Lower lobe of right lung (tissue), 2 donors: Measurements from ENCODE around the gene GRM2. TPM values are rescaled to one million over a fixed set of nuclear protein-coding genes. Genes with fewer than 3 reads are reported as not detected.
"Not testable (repeated sequence)": the region's sequence is repeated elsewhere in the genome, so short reads cannot be mapped to it uniquely, and the experiment has no call there.

ENCODE experiments used
- ATAC-seq, 2 donors: fragments of 200-7000 bp; cut with Tn5 transposase; one replicate each; pipeline ENCODE4 v1.9.1; 2020 to 2022; ENCODE audit warnings: mild to moderate bottlenecking in 2 of 2, moderate library complexity in 2 of 2
- DNase-seq: peaks from one replicate; pipeline ENCODE4 v3.0.0-alpha.2; 2020
- H3K27ac ChIP-seq: fragments of 200-600 bp; one replicate; pipeline ENCODE4 v1.8.0; 2022
- H3K27me3 ChIP-seq: fragments of 200-600 bp; one replicate; pipeline ENCODE4 v1.8.0; 2022; ENCODE audit warnings: low read depth
- H3K36me3 ChIP-seq: fragments of 200-600 bp; one replicate; pipeline ENCODE4 v1.8.0; 2022; ENCODE audit warnings: mild to moderate bottlenecking
- H3K4me1 ChIP-seq: fragments of 200-600 bp; one replicate; pipeline ENCODE4 v1.8.0; 2022
- H3K4me3 ChIP-seq: fragments of 200-600 bp; one replicate; pipeline ENCODE4 v1.8.0; 2022; ENCODE audit warnings: mild to moderate bottlenecking
- H3K9me3 ChIP-seq: fragments of 200-600 bp; one replicate; pipeline ENCODE4 v1.8.0; 2022
- intact Hi-C: fragments of 100-400 bp; cut with DNase I; formaldehyde crosslinking; loops from one replicate; pipeline ENCODE4 v1.11.0; 2022
- total RNA-seq: library from RNA; stranded (reverse); fragmentation: NEBNext Ultra II Directional; extraction: Animal tissue kit (Norgen Biotek cat#: 25700); gene quantifications from one replicate; pipeline ENCODE4 v1.2.1, GENCODE V29; 2021
- TF ChIP-seq, protein P1 (sequence below): fragments of 200-600 bp; IDR thresholded peaks from one replicate; pipeline ENCODE4 v1.8.0; 2022; ENCODE audit warnings: antibody characterized with exemption, mild to moderate bottlenecking
- donor health status: DM: no; HTN: yes; CAD: no; lungs with severe emphysema.

Gene GRM2
- total RNA-seq, 1 donor from 2014 or later: 0.15 TPM

DNA sequence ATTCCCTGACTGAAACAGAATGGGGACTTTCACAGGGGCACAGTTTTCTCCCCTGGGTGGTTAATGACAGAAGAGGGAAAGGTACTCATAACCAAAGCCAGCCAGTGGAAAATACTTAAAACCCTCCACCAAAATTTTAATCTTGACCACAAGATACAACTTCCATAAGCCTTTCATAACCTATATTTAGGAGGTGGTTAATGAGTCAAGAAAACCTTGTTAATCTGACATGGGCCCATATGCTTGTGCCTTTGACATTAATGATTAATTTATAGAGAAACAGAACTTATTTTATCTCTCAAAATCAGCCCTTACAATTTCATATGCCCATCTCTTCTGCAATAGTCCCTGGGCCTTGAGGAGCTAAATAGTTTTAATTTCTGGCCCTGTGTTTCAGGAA lies 41.0 kb downstream of the GRM2 start:
- Histone ChIP-seq H3K9me3 (no peaks in the 10 kb centered on the region), H3K27me3 (no peaks in the 10 kb centered on the region), H3K27ac (no peak overlapping the region), H3K4me3 (no peak overlapping the region), H3K36me3 (no peaks in the 10 kb centered on the region), H3K4me1 (no peaks in the 10 kb centered on the region)
- no peak for ATAC-seq
- DNase-seq: no peak
- intact Hi-C loops: no loop called here
- TF ChIP-seq, protein P1, sequence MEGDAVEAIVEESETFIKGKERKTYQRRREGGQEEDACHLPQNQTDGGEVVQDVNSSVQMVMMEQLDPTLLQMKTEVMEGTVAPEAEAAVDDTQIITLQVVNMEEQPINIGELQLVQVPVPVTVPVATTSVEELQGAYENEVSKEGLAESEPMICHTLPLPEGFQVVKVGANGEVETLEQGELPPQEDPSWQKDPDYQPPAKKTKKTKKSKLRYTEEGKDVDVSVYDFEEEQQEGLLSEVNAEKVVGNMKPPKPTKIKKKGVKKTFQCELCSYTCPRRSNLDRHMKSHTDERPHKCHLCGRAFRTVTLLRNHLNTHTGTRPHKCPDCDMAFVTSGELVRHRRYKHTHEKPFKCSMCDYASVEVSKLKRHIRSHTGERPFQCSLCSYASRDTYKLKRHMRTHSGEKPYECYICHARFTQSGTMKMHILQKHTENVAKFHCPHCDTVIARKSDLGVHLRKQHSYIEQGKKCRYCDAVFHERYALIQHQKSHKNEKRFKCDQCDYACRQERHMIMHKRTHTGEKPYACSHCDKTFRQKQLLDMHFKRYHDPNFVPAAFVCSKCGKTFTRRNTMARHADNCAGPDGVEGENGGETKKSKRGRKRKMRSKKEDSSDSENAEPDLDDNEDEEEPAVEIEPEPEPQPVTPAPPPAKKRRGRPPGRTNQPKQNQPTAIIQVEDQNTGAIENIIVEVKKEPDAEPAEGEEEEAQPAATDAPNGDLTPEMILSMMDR: no peak

GRCh38 chr3:51748327-51748726 lies 41.5 kb downstream of the GRM2 start:
- Histone ChIP-seq H3K27me3 (no peaks in the 10 kb centered on the region), H3K9me3 (no peaks in the 10 kb centered on the region), H3K4me3 (no peak overlapping the region), H3K36me3 (no peaks in the 10 kb centered on the region), H3K27ac (no peak overlapping the region), H3K4me1 (no peaks in the 10 kb centered on the region)
- no peak for DNase-seq
- ATAC-seq: no peak
- intact Hi-C loops: no loop called here
- TF ChIP-seq, protein P1: no peak

GRCh38 chr3:51750878-51751277 lies 44.0 kb downstream of the GRM2 start:
- Histone ChIP-seq H3K36me3 (no peaks in the 10 kb centered on the region), H3K4me1 (no peaks in the 10 kb centered on the region), H3K4me3 (no peak overlapping the region), H3K9me3 (no peaks in the 10 kb centered on the region), H3K27ac (no peak overlapping the region), H3K27me3 (no peaks in the 10 kb centered on the region)
- DNase-seq: no peak
- TF ChIP-seq, protein P1: no peak
- ATAC-seq: no peak
- intact Hi-C loops: no loop called here

DNA sequence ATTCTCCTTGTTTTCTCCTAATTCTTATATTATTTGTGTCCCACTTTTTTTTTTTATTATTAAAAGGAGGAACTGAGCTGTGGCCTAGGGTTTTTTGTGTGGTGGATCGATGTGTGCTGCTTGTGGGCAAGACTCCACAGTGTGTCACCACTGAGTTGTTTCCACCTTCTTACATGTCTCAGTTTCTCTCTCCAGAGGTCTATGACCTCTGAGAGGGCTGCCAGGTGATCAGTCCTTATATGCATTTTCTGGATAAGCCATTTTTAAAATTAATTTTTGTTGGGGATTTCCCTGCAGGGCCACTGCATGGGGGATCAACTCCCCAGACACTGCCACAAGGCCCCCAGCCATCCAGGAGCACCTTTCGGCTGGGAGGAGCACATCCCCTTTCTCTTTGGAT lies 44.4 kb downstream of the GRM2 start:
- no peak overlapping the region for H3K4me3 ChIP-seq
- DNase-seq (no peak), ATAC-seq (no peak)
- TF ChIP-seq, protein P1: no peak
- no peak overlapping the region for H3K27ac ChIP-seq
- no peaks in the 10 kb centered on the region for H3K9me3 ChIP-seq
- H3K27me3 ChIP-seq: no peaks in the 10 kb centered on the region
- no peaks in the 10 kb centered on the region for H3K36me3 ChIP-seq
- intact Hi-C loops: no loop called here
- no peaks in the 10 kb centered on the region for H3K4me1 ChIP-seq

DNA sequence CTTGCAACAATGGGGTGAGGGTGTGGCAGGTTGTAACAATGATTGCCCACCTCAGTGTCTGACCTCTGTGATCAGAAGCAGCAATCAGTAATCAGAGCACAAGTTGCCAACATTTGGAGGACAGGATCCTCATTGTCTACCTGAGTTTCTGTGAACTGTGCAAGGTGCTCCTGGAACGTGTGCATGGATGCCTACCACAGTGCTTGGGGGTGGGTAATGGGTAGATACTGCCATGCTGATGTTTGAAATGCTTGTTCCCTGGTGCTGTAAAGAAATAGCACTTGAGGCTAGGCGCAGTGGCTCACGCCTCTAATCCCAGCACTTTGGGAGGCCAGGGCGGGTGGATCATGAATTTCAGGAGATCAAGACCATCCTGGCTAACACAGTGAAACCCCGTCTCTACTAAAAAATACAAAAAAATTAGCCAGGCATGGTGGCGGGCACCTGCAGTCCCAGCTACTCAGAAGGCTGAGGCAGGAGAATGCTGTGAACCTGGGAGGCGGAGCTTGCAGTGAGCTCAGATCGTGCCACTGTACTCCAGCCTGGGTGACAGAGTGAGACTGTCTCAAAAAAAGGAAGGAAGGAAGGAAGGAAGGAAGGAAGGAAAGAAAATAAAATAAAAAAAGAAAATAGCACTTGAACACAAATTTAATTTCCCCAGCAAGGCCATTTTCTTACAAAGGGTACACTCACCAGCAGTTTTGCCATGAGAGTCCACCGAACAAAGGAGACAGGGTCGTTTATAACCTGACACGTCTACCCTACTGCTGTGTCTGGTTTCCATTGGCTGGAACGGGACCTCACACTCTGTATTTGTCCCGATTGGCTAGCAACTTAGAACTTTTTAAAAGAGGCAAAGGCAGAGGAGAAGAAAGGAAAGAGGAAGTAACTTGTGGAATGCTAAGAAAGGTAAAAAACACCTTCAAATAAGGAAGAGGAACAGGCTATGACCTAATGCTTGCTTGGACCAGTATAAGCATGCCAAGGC lies 47.2 kb downstream of the GRM2 start:
- H3K36me3 ChIP-seq, H3K4me1 ChIP-seq, DNase-seq, intact Hi-C loops, H3K9me3 ChIP-seq, ATAC-seq, H3K27ac ChIP-seq, H3K27me3 ChIP-seq, H3K4me3 ChIP-seq: not testable (repeated sequence)

DNA sequence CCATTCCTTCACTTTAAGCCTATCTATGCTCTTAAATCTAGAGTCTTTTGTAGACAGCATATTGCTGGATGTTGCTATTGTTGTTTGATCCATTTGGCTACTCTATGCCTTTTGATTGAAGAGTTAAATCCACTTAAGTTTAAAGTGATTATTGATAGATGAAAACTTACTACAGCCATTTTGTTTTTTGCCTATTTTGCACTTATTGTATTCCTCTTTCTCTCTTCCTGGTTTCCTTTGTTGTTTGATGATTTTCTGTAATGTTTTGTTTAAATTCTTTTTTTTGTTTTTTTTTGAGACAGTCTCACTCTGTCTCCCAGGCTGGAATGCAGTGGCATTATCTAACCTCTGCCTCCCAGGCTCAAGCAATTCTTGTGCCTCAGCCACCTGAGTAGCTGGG lies 52.3 kb downstream of the GRM2 start:
- TF ChIP-seq, protein P1: no peak
- no peaks in the 10 kb centered on the region for H3K36me3 ChIP-seq
- H3K27ac ChIP-seq: no peak overlapping the region
- DNase-seq: no peak
- peaks cover 18% of the 10 kb centered on the region for H3K9me3 ChIP-seq
- intact Hi-C loops: no loop called here
- no peak for ATAC-seq
- H3K4me1 ChIP-seq: no peaks in the 10 kb centered on the region
- H3K4me3 ChIP-seq: no peak overlapping the region
- H3K27me3 ChIP-seq: no peaks in the 10 kb centered on the region
